Measurements from ENCODE around the gene CNN2. TPM values are rescaled to one million over a fixed set of nuclear protein-coding genes. Genes with fewer than 3 reads are reported as not detected.

CNN2 gene
- total and polyA plus RNA-seq, 2 of the 13 experiments (the other 11 are each of a cell fraction or from before 2014, with no cell fraction given), result 63.6 to 70.0 TPM

GRCh38 chr19:1068009-1069001 lies 41.9 kb downstream of the CNN2 start (continued):
- TF ChIP-seq PLSCR1 (CRISPR knock-in tag; IDR thresholded peaks at IDR 0.05; ENCODE audit: borderline replicate concordance) (no peak), ZNF598 (CRISPR knock-in tag; IDR thresholded peaks at IDR 0.05; ENCODE audit: borderline replicate concordance) (no peak), TBX2 (CRISPR knock-in tag; IDR thresholded peaks at IDR 0.05; ENCODE audit: borderline replicate concordance) (no peak), PRMT3 (CRISPR knock-in tag; IDR thresholded peaks at IDR 0.05; ENCODE audit: borderline replicate concordance, low read depth) (no peak), ZFP36L1 (CRISPR knock-in tag; IDR thresholded peaks at IDR 0.05) (no peak), U2AF2 (IDR thresholded peaks at IDR 0.05; ENCODE audit: low read depth, low read length) (no peak), ZBTB37 (CRISPR knock-in tag; IDR thresholded peaks at IDR 0.05) (no peak), ZMYM3 (CRISPR knock-in tag; IDR thresholded peaks at IDR 0.05) (no peak), ZNF770 (CRISPR knock-in tag; IDR thresholded peaks at IDR 0.05) (no peak), NR2F1 (CRISPR knock-in tag; IDR thresholded peaks at IDR 0.05) (peak in 1 of 2 experiments; percentile 50; a peak in 1 of 4 replicates), HNF4G (IDR thresholded peaks at IDR 0.05; ENCODE audit: borderline replicate concordance, low read depth, low read length) (no peak), HNF4G (CRISPR knock-in tag; IDR thresholded peaks at IDR 0.05; ENCODE audit: borderline replicate concordance, low read depth) (no peak), DPF2 (CRISPR knock-in tag; IDR thresholded peaks at IDR 0.05; ENCODE audit: borderline replicate concordance, low read depth) (no peak), TFDP1 (CRISPR knock-in tag; IDR thresholded peaks at IDR 0.05; ENCODE audit: borderline replicate concordance) (no peak), ATF5 (CRISPR knock-in tag; IDR thresholded peaks at IDR 0.05; ENCODE audit: low read depth) (no peak), FIP1L1 (IDR thresholded peaks at IDR 0.05; ENCODE audit: borderline replicate concordance, insufficient read depth, low read depth, low read length) (no peak), EEA1 (CRISPR knock-in tag; IDR thresholded peaks at IDR 0.05; ENCODE audit: borderline replicate concordance) (no peak)

Measured in HepG2 (cell line).